Purkinje cell (primary cell): ENCODE results near the gene C10orf105. TPM values are rescaled to one million over a fixed set of nuclear protein-coding genes. Genes with fewer than 3 reads are reported as not detected.

Experiments
- polyA plus RNA-seq: library from polyadenylated mRNA; unstranded; fragments of >200 nt; fragmentation: Nextera tagmentation; gene quantifications from 2 replicates; pipeline ENCODE4 v1.2.1, GENCODE V29; 2014

Gene C10orf105, protein sequence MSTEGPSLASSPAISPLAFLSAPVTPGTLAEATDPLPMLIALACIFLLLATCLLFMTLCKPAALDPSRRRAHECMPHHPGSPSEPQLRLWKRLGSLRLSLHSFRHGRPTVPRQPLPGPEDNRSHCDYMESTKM
- polyA plus RNA-seq = not detected in 2 replicates

DNA sequence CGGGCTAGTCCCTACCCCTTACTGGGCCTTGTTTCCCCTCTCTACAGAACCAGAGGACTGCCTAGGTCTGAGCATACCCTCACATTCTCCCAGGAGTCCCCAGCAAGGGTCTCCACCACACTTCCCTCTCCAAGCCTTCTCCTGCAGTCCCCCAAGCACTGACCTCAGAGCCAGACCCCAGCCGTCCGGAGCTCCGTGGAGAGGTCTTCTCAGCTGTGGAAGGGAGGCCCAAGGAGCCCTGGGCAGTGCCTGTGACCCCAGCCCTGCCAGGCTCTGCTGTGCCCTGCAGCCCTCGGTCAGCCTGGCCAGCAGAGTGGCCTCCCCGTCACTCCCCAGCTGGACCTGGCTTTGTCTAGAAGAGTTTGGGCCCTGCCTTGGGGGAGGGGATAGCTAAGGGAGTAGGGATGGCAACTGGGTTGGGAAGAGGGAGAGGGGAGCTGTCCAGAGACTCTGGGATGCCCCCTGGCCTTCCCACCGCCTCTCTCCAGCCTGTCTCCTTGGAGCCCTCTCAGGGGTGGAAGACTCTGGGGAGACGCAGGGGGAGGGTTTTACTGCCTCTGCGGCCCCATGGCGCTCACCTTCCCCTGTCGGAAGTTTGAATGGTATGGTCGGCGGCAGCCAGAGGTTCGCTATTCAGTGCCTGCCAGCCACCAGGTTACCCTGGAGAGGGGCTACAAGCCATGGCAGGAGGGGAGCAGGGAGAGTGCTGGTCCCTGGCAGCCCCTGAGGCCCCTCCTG is at the start of gene C10orf105:
Gene C10orf105 (minus strand): TSS at position 315 of the 738 bp plus-strand sequence. CDS start 3,441 bp downstream, outside the sequence.

Other genes starting within 250 kb of the C10orf105 start
- gene VSIR, start 53.7 kb upstream of the C10orf105 start, polyA plus RNA-seq = not detected in 2 replicates
- gene PSAP, start 131.5 kb upstream of the C10orf105 start, polyA plus RNA-seq = 545 and 555 TPM in 2 replicates
- 0.82 and 0.98 TPM in 2 replicates for gene CHST3, start 244.6 kb upstream of the C10orf105 start, polyA plus RNA-seq